Tibial artery (tissue), 4 donors: ENCODE data around the gene ACTL8.

ENCODE experiments used
- DNase-seq, 2 donors: peaks; one replicate each; pipeline ENCODE4 v3.0.0-alpha.2; 2019
- H3K27ac ChIP-seq, 2 donors: fragments of 200-600 bp; sonication (generic) in 1 of 2; 1 replicate in 1 of 2; 2 replicates in 1 of 2; pipeline ENCODE4 v1.5.1; 2018 to 2019; ENCODE audit warnings: mild to moderate bottlenecking in 1 of 2
- H3K27me3 ChIP-seq, 2 donors: fragments of 200-600 bp; sonication (generic) in 1 of 2; one replicate each; pipeline versions ENCODE4 v1.5.1 to v1.6.0; 2016 to 2019
- H3K36me3 ChIP-seq, 3 donors: fragments of 200-600 bp; sonication (generic) in 2 of 3; one replicate each; pipeline ENCODE4 v1.5.1; 2016 to 2019; ENCODE audit warnings: mild to moderate bottlenecking in 2 of 3
- H3K4me1 ChIP-seq, 4 donors: fragments of 200-600 bp; sonication (generic) in 2 of 4; 1 replicate in 3 of 4; 2 replicates in 1 of 4; pipeline ENCODE4 v1.5.1; 2016 to 2019
- H3K4me3 ChIP-seq, 2 donors: fragments of 200-600 bp; sonication (generic) in 1 of 2; 1 replicate in 1 of 2; 2 replicates in 1 of 2; pipeline ENCODE4 v1.5.1; 2018 to 2019; ENCODE audit warnings: mild to moderate bottlenecking in 2 of 2
- H3K9me3 ChIP-seq, 3 donors: fragments of 200-600 bp; sonication (generic) in 1 of 3; one replicate each; pipeline ENCODE4 v1.5.1; 2016 to 2019
- intact Hi-C: fragments of 100-400 bp; cut with DNase I; formaldehyde crosslinking; loops from one replicate; pipeline ENCODE4 v1.15.0; 2023; ENCODE audit warnings: low total_unique reads
- TF ChIP-seq, protein P1 (sequence below), 2 experiments: fragments of 200-600 bp in 1 of 2; fragments of 450-650 bp in 1 of 2; IDR thresholded peaks; one replicate each; pipeline ENCODE4 v1.5.1; 2017 to 2019; ENCODE audit warnings: antibody characterized with exemption in 2 of 2, mild to moderate bottlenecking in 1 of 2, moderate library complexity in 1 of 2

The ACTL8 gene

DNA sequence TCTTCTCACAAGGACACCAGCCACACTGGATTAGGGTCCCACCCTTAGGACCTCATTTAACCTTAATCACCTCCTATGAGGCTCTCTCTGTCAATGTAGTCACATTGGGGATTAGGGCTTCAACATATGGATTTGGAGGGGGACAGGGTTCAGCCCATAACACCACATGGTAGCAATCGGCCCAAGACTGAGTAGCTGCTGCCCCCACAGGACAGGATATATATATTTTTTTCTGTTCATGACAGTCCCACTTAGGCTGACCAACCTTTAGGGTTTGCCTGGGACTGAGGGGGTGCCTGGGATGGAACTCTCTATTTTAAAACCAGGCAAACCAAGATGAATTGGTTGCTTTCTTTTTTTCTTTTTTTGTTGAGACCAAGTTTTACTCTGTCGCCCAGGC is 8.2 kb upstream of the ACTL8 start:
- intact Hi-C loops, result no loop called here
- DNase-seq, result no peak
- Histone ChIP-seq H3K27ac (no peak overlapping the region), H3K4me1 (peaks cover 0 to 4% (median 1%) of the 10 kb centered on the region in 4 donors), H3K9me3 (no peaks in the 10 kb centered on the region), H3K36me3 (no peaks in the 10 kb centered on the region), H3K27me3 (peaks cover 0 to 15% of the 10 kb centered on the region in 2 donors), H3K4me3 (no peak overlapping the region)
- TF ChIP-seq, protein P1, sequence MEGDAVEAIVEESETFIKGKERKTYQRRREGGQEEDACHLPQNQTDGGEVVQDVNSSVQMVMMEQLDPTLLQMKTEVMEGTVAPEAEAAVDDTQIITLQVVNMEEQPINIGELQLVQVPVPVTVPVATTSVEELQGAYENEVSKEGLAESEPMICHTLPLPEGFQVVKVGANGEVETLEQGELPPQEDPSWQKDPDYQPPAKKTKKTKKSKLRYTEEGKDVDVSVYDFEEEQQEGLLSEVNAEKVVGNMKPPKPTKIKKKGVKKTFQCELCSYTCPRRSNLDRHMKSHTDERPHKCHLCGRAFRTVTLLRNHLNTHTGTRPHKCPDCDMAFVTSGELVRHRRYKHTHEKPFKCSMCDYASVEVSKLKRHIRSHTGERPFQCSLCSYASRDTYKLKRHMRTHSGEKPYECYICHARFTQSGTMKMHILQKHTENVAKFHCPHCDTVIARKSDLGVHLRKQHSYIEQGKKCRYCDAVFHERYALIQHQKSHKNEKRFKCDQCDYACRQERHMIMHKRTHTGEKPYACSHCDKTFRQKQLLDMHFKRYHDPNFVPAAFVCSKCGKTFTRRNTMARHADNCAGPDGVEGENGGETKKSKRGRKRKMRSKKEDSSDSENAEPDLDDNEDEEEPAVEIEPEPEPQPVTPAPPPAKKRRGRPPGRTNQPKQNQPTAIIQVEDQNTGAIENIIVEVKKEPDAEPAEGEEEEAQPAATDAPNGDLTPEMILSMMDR (IDR thresholded peaks at IDR 0.05), result no peak

DNA sequence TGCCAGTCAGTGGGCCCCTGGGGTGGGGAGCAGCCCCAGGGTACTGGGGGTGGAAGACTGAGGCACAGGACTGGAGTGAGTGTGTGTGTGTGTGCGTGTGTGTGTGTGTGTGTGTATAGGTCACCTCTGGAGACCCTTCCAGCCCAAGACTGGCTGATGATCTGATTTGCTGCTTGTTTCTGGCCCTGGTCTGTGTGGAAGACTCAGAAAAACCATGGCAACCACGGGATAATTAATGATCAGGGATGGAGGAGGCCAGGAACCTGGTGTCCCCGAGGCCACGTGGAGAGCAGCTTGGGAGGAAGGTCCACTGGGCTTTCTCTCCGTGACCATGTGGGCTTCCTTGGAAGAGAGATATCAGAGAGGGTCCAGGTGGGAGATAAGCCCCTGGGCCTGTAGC is 4.8 kb upstream of the ACTL8 start:
- no peak for DNase-seq
- TF ChIP-seq, protein P1 (IDR thresholded peaks at IDR 0.05), result no peak
- H3K4me1 ChIP-seq, result no peaks in the 10 kb centered on the region
- intact Hi-C loops, result no loop called here
- H3K36me3 ChIP-seq, result no peaks in the 10 kb centered on the region
- no peak overlapping the region for H3K4me3 ChIP-seq
- H3K27ac ChIP-seq, result no peak overlapping the region
- peaks cover 0 to 16% of the 10 kb centered on the region in 2 donors for H3K27me3 ChIP-seq
- H3K9me3 ChIP-seq, result peaks cover 0 to 13% (median 12%) of the 10 kb centered on the region in 3 donors

DNA sequence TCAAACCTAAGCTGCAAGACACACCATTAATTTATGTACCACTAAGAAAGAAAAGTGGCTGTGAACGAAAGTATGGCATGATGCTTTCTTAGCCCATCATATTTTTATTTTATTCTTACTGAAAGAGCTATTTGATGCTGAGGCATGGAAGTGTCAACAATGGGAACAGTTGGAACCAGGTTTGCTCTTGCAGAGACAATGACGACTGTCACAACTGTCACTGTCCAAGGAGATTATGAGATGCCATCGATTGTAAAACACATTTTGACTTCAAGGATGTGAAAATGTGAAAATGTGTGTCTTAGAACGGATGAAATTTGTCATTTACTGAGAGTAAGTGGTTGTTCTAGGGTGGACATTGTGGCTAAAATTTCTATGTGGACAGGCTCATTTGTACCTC is 2.8 kb upstream of the ACTL8 start:
- Histone ChIP-seq H3K27me3 (peaks cover 0 to 19% of the 10 kb centered on the region in 2 donors), H3K4me1 (no peaks in the 10 kb centered on the region), H3K9me3 (peaks cover 0 to 32% (median 29%) of the 10 kb centered on the region in 3 donors), H3K36me3 (no peaks in the 10 kb centered on the region), H3K4me3 (no peak overlapping the region), H3K27ac (no peak overlapping the region)
- no peak for DNase-seq
- intact Hi-C loops, result no loop called here
- TF ChIP-seq, protein P1 (IDR thresholded peaks at IDR 0.05), result no peak

- peaks cover 0 to 10% (median 0%) of the 10 kb centered on the region in 3 donors for H3K36me3 ChIP-seq
- DNase-seq, result no peak
- intact Hi-C loops, result no loop called here
Measured at GRCh38 chr1:17757426-17757825, 2.3 kb downstream of the ACTL8 start.

DNA sequence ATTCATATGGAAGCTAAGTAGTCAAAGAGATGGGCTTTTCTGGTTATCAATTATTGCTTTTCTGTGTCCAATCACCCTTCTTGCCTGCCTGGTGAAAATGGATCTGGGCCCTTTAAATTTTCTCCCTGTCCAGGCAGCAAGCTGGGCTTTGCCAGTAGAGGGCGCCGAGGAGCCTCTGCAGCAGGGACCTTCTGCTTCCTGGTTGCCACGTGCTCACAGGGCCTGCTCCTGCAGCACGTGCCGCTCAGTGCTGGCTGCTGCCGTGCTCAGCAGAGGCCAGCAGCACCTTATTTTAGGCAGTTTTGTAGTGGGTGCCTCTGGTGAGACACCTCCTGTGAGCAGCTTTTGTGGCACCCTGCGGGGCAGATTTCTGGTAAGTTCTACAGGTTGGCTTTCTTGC is 4.0 kb downstream of the ACTL8 start:
- no peaks in the 10 kb centered on the region for H3K4me1 ChIP-seq
- no peak overlapping the region for H3K27ac ChIP-seq
- no peak overlapping the region for H3K4me3 ChIP-seq
- DNase-seq, result no peak
- TF ChIP-seq, protein P1 (IDR thresholded peaks at IDR 0.05), result no peak
- peaks cover 0 to 34% of the 10 kb centered on the region in 2 donors for H3K27me3 ChIP-seq
- peaks cover 0 to 10% (median 0%) of the 10 kb centered on the region in 3 donors for H3K36me3 ChIP-seq
- intact Hi-C loops, result no loop called here
- H3K9me3 ChIP-seq, result peaks cover 0 to 62% (median 61%) of the 10 kb centered on the region in 3 donors

More at GRCh38 chr1:17757426-17757825, 2.3 kb downstream of the ACTL8 start:
- Histone ChIP-seq H3K9me3 (peaks cover 0 to 63% (median 63%) of the 10 kb centered on the region in 3 donors), H3K27ac (no peak overlapping the region), H3K4me1 (no peaks in the 10 kb centered on the region), H3K27me3 (peaks cover 0 to 18% of the 10 kb centered on the region in 2 donors), H3K4me3 (no peak overlapping the region)
- TF ChIP-seq, protein P1 (IDR thresholded peaks at IDR 0.05), result no peak

DNA sequence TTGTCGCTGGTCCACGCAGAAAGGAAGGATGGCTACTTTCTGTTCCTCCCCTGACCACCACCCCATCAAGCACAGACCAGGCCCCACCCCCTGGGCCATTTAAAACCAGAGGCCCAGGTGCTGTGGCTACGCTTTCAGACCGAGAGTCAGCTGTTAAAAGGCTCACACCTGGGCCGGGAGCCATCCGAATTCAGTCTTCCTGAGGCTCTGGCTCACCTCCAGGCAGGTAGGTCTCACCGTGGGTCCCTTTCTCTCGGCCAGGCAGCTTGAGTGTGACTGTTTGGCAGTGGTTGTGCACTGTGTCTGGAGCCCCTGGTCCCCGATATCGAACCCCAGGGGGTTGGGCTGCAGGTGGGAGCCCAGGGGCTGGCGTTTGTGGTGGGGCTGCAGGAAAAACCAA is 7.2 kb downstream of the ACTL8 start:
- intact Hi-C loops, result no loop called here
- TF ChIP-seq, protein P1 (IDR thresholded peaks at IDR 0.05), result no peak
- Histone ChIP-seq H3K4me1 (no peaks in the 10 kb centered on the region), H3K27ac (no peak overlapping the region), H3K36me3 (peaks cover 0 to 10% (median 0%) of the 10 kb centered on the region in 3 donors), H3K27me3 (peaks cover 0 to 56% of the 10 kb centered on the region in 2 donors), H3K9me3 (peaks cover 0 to 34% (median 31%) of the 10 kb centered on the region in 3 donors), H3K4me3 (no peak overlapping the region)
- DNase-seq, result no peak
